Measurements from ENCODE around the gene IL36G.

Gene IL36G

GRCh38 chr2:113025737-113026136 lies 47.9 kb downstream of the IL36G start:
- DNase-seq = no peak

GRCh38 chr2:113027691-113028090 lies 49.9 kb downstream of the IL36G start:
- DNase-seq = no peak

GRCh38 chr2:113028112-113028511 lies 50.3 kb downstream of the IL36G start:
- DNase-seq = no peak

DNA sequence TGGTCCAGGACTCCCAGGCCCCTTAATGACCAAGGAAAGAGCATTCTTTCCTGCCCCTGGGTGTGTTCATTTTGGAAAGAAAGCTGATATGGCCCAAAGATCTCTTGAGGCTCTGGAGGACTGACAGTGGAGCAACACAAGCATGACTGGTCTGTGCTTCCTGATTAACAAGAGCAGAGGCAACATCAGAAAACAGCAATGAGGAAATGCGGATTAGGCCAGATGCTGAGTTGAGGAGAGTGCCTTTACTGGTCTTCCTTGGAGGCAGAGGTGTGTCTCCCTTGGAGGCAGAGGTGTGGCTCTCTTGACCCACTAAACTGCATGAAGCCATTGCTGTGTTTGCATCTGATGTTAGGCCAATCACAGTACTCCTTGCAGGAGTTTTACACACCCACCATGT lies 54.9 kb downstream of the IL36G start:
- no peak for DNase-seq

DNA sequence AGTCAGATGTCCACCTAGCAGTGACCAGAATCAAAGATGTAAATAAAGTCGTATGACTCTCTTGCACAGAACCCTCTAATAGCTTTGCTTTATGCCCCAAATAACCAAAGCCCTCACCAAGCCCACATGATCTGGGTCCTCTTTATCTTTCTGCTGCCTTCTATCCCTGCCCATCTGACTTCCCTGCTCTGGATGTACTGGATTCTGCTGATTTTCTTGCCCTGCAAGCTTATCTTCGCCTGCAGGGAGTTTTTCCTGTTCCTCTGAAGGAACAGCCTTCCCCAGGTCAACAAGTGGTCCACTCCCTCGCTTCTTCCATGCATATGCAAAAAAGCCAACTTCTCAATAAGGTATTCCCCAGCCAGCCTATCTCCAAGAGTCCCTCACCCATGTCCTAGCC lies 56.2 kb downstream of the IL36G start:
- no peak for DNase-seq

Measured in NCI-H1694 treated with DMSO at 0.1 percent for 48 hours (cell line).